GM18951 (cell line): ENCODE data around the gene ZNF10.

ENCODE experiments used
- POLR2A ChIP-seq: IDR thresholded peaks from 4 replicates; pipeline ENCODE4 v1.6.1; 2011; ENCODE audit warnings: mild to moderate bottlenecking; ENCODE audit not compliant: insufficient read length, insufficient read depth; ENCODE audit errors: extremely low read depth
- in situ Hi-C: fragments of 300-500 bp; cut with MboI; formaldehyde crosslinking; loops from one replicate; pipeline ENCODE4 v1.12.0; 2022; ENCODE audit warnings: low sequenced_read_pairs, mixed read lengths, inconsistent platforms; ENCODE audit not compliant: unreplicated experiment

The ZNF10 gene

GRCh38 chr12:133130038-133130807 lies at the start of gene ZNF10, which contains the start of gene ZNF891:
Gene ZNF10 (plus strand): TSS chr12:133130627. CDS start chr12:133144493, 13,866 bp downstream.
Gene ZNF891 (minus strand): TSS chr12:133130274. CDS start chr12:133121918, 8,356 bp downstream.
- in situ Hi-C loops = no loop called here
- TF ChIP-seq POLR2A = peak; percentile 91

- TF ChIP-seq POLR2A = no peak
- in situ Hi-C loops = no loop called here
Observed at GRCh38 chr12:133081159-133081780, 49.2 kb upstream of the ZNF10 start.

GRCh38 chr12:133083345-133083744 lies 47.1 kb upstream of the ZNF10 start:
- no peak for TF ChIP-seq POLR2A
- in situ Hi-C loops = no loop called here

- TF ChIP-seq POLR2A = no peak
- in situ Hi-C loops = no loop called here
Observed at GRCh38 chr12:133105620-133106019, 24.8 kb upstream of the ZNF10 start.

- in situ Hi-C loops = no loop called here
Observed at GRCh38 chr12:133106253-133106652, 24.2 kb upstream of the ZNF10 start.

GRCh38 chr12:133107121-133107520 lies 23.3 kb upstream of the ZNF10 start:
- TF ChIP-seq POLR2A = no peak
- in situ Hi-C loops = no loop called here

More at GRCh38 chr12:133106253-133106652, 24.2 kb upstream of the ZNF10 start:
- TF ChIP-seq POLR2A = no peak

- TF ChIP-seq POLR2A = no peak
- in situ Hi-C loops = no loop called here
Observed at GRCh38 chr12:133108150-133108549, 22.3 kb upstream of the ZNF10 start.

- in situ Hi-C loops = no loop called here
- no peak for TF ChIP-seq POLR2A
Observed at GRCh38 chr12:133120385-133121191, 9.8 kb upstream of the ZNF10 start.

- in situ Hi-C loops = no loop called here
- TF ChIP-seq POLR2A = no peak
Observed at GRCh38 chr12:133124674-133125073, 5.8 kb upstream of the ZNF10 start.

- no peak for TF ChIP-seq POLR2A
- in situ Hi-C loops = no loop called here
Observed at GRCh38 chr12:133129368-133130037, 924 bp upstream of the ZNF10 start.

- in situ Hi-C loops = no loop called here
- no peak for TF ChIP-seq POLR2A
Observed at GRCh38 chr12:133130808-133131128, 341 bp downstream of the ZNF10 start.

GRCh38 chr12:133135747-133136146 lies 5.3 kb downstream of the ZNF10 start:
- TF ChIP-seq POLR2A = no peak
- in situ Hi-C loops = no loop called here

GRCh38 chr12:133145981-133146380 lies 15.6 kb downstream of the ZNF10 start:
- no peak for TF ChIP-seq POLR2A
- in situ Hi-C loops = no loop called here
